HFFc6 (cell line): ENCODE results near the gene SWAP70. TPM values are rescaled to one million over a fixed set of nuclear protein-coding genes. Genes with fewer than 3 reads are reported as not detected.
A peak's percentile ranks its signal among the peaks of the same experiment; 100 is the strongest.
"Not testable (repeated sequence)": the region's sequence is repeated elsewhere in the genome, so short reads cannot be mapped to it uniquely, and the experiment has no call there.

Experiments
- DNase-seq: peaks from one replicate; pipeline ENCODE4 v3.0.0-alpha.2; 2018
- H3K27ac Mint-ChIP-seq: 2 replicates; pipeline ENCODE4 v1.8.0; 2020; ENCODE audit warnings: mild to moderate bottlenecking, mixed read lengths
- H3K27me3 Mint-ChIP-seq: 2 replicates; pipeline ENCODE4 v1.8.0; 2021; ENCODE audit warnings: mild to moderate bottlenecking, moderate library complexity, mixed read lengths; ENCODE audit not compliant: insufficient read depth
- H3K36me3 Mint-ChIP-seq: 2 replicates; pipeline ENCODE4 v1.8.0; 2021; ENCODE audit warnings: low read depth, mixed read lengths
- H3K4me1 Mint-ChIP-seq: 2 replicates; pipeline ENCODE4 v1.8.0; 2020; ENCODE audit warnings: low read depth, mixed read lengths
- H3K4me3 Mint-ChIP-seq: 2 replicates; pipeline ENCODE4 v1.8.0; 2020; ENCODE audit warnings: mild to moderate bottlenecking, moderate library complexity, mixed read lengths
- H3K9me3 Mint-ChIP-seq: 2 replicates; pipeline ENCODE4 v1.8.0; 2020; ENCODE audit warnings: mild to moderate bottlenecking, mixed read lengths
- total RNA-seq, 6 experiments: library from RNA; stranded (reverse); fragmentation: NEBNext Ultra II Directional; extraction: Animal tissue kit (Norgen Biotek cat#: 25700); gene quantifications; 2 replicates in 1 of 6; 3 replicates in 5 of 6; pipeline ENCODE4 v1.2.3, GENCODE V29; 2021
- TF ChIP-seq, protein P1 (sequence below): fragments of 200-600 bp; sonication (generic); IDR thresholded peaks from 2 replicates; pipeline ENCODE4 v1.5.0; 2021; ENCODE audit warnings: antibody characterized with exemption, mild to moderate bottlenecking

Gene SWAP70
- total RNA-seq, 6 experiments from 2014 or later = 32.0 to 44.6 (median 37.0) TPM

- H3K27ac Mint-ChIP-seq = peak overlapping the region; percentile 38
- TF ChIP-seq, protein P1, sequence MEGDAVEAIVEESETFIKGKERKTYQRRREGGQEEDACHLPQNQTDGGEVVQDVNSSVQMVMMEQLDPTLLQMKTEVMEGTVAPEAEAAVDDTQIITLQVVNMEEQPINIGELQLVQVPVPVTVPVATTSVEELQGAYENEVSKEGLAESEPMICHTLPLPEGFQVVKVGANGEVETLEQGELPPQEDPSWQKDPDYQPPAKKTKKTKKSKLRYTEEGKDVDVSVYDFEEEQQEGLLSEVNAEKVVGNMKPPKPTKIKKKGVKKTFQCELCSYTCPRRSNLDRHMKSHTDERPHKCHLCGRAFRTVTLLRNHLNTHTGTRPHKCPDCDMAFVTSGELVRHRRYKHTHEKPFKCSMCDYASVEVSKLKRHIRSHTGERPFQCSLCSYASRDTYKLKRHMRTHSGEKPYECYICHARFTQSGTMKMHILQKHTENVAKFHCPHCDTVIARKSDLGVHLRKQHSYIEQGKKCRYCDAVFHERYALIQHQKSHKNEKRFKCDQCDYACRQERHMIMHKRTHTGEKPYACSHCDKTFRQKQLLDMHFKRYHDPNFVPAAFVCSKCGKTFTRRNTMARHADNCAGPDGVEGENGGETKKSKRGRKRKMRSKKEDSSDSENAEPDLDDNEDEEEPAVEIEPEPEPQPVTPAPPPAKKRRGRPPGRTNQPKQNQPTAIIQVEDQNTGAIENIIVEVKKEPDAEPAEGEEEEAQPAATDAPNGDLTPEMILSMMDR = no peak
- no peak overlapping the region for H3K4me3 Mint-ChIP-seq
- H3K9me3 Mint-ChIP-seq = no peaks in the 10 kb centered on the region
- no peaks in the 10 kb centered on the region; the same call in 1 of the 2 replicates for H3K36me3 Mint-ChIP-seq
- no peaks in the 10 kb centered on the region for H3K27me3 Mint-ChIP-seq
- peaks cover 49% of the 10 kb centered on the region for H3K4me1 Mint-ChIP-seq
- DNase-seq = no peak
Observed at GRCh38 chr11:9619004-9619403, 44.9 kb upstream of the SWAP70 start.

DNA sequence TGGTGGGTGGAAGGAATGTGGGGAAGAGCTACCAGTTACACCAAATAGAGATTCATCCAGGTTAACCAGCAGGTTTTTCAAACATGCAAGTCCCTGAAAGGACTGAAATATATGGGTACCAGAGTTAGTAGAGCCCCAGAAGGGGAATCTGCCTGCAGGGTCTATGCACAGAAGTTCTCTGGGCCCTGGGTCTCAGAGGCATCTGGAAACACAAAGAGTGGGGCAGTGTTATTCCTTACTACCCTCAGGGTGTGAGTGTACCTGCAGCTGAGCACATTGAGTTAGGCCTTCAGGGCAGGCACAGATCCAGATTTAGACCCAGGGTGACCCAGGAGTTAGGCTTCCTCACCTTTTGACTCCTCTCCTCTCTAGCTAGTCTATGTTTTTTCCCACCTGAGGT lies 43.9 kb upstream of the SWAP70 start:
- DNase-seq = no peak
- Mint-ChIP-seq H3K9me3 (no peaks in the 10 kb centered on the region), H3K27ac (no peak overlapping the region), H3K4me3 (no peak overlapping the region), H3K36me3 (no peaks in the 10 kb centered on the region; the same call in 1 of the 2 replicates), H3K4me1 (peaks cover 39% of the 10 kb centered on the region), H3K27me3 (no peaks in the 10 kb centered on the region)
- TF ChIP-seq, protein P1 = no peak

- peaks cover 17% of the 10 kb centered on the region for H3K4me1 Mint-ChIP-seq
- H3K9me3 Mint-ChIP-seq, H3K27me3 Mint-ChIP-seq, H3K36me3 Mint-ChIP-seq, H3K4me3 Mint-ChIP-seq, DNase-seq, H3K27ac Mint-ChIP-seq: not testable (repeated sequence)
Observed at GRCh38 chr11:9622353-9622752, 41.5 kb upstream of the SWAP70 start.

- H3K9me3 Mint-ChIP-seq, H3K27me3 Mint-ChIP-seq, H3K4me3 Mint-ChIP-seq, H3K27ac Mint-ChIP-seq, DNase-seq, H3K36me3 Mint-ChIP-seq: not testable (repeated sequence)
- H3K4me1 Mint-ChIP-seq = peaks cover 10% of the 10 kb centered on the region
Observed at GRCh38 chr11:9623053-9623452, 40.8 kb upstream of the SWAP70 start.

GRCh38 chr11:9624448-9624847 lies 39.4 kb upstream of the SWAP70 start:
- peaks cover 3% of the 10 kb centered on the region; the same call in 1 of the 2 replicates for H3K27me3 Mint-ChIP-seq
- no peak for DNase-seq
- H3K9me3 Mint-ChIP-seq = no peaks in the 10 kb centered on the region
- H3K36me3 Mint-ChIP-seq = no peaks in the 10 kb centered on the region
- H3K4me3 Mint-ChIP-seq = no peak overlapping the region
- TF ChIP-seq, protein P1 = no peak
- H3K4me1 Mint-ChIP-seq = no peaks in the 10 kb centered on the region
- no peak overlapping the region for H3K27ac Mint-ChIP-seq

DNA sequence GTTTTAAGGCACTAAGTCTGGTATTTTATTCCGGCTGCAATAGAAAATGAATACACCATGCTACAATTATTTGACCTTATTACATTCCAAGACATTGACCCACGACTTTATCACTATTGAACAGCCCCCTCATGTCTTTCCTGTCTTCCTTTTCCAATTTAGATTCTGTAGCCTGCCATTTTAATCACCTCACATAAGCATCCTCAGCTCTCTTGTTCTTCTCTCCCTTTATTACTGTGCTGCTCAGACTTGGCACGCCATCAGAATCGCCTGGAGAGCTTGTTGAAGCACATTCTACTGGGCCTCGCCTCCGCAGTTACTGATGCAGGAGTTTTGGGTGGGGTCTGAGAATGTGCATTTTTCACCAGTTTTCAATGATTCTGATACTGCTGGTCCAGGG lies 38.7 kb upstream of the SWAP70 start:
- Mint-ChIP-seq H3K9me3 (no peaks in the 10 kb centered on the region), H3K27ac (no peak overlapping the region)
- TF ChIP-seq, protein P1 = no peak

DNA sequence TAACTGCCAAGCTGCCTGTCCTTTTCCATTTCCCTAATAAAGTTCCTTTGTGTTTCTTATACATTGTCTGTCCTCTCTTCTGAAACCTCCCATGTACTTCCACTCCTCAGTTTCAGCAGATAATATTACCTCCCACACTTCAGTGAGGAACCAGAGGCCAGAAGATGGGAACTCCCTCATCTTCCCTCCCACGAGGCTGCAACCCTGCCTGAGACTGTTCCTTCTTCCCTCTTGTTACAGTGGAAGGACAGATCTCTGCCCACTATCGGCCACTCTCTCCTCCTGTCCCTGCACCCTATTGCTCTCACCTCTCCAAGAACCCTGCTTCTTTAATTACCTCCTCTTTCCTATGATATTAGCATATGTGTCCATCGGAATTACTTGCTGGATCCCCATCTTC lies 38.1 kb upstream of the SWAP70 start:
- no peak for DNase-seq
- Mint-ChIP-seq H3K27me3 (peaks cover 3% of the 10 kb centered on the region; the same call in 1 of the 2 replicates), H3K9me3 (no peaks in the 10 kb centered on the region), H3K4me3 (no peak overlapping the region), H3K27ac (no peak overlapping the region), H3K36me3 (no peaks in the 10 kb centered on the region), H3K4me1 (no peaks in the 10 kb centered on the region)
- TF ChIP-seq, protein P1 = no peak

More for the DNA sequence above, 38.7 kb upstream of the SWAP70 start:
- no peaks in the 10 kb centered on the region for H3K36me3 Mint-ChIP-seq
- H3K4me3 Mint-ChIP-seq = no peak overlapping the region
- DNase-seq = no peak
- H3K27me3 Mint-ChIP-seq = peaks cover 3% of the 10 kb centered on the region; the same call in 1 of the 2 replicates
- no peaks in the 10 kb centered on the region for H3K4me1 Mint-ChIP-seq
